GM08714 (cell line): ENCODE measurements around the gene RBM33.
"Not testable (repeated sequence)": the region's sequence is repeated elsewhere in the genome, so short reads cannot be mapped to it uniquely, and the experiment has no call there.

Experiments used
- H3K4me3 ChIP-seq: fragments of 200-500 bp; sonication (Bioruptor generic); 2 replicates; pipeline ENCODE4 v1.5.1; 2014; ENCODE audit warnings: mild to moderate bottlenecking, low read length, inconsistent platforms
- ZNF274 ChIP-seq: IDR thresholded peaks from 2 replicates; pipeline ENCODE4 v1.6.1; 2012; ENCODE audit warnings: mild to moderate bottlenecking, low read depth, low read length

Gene RBM33

GRCh38 chr7:155811895-155812761 lies 167.7 kb downstream of the RBM33 start, which contains the start of gene SHH:
SHH (minus strand) TSS chr7:155812463; CDS start chr7:155812122, 341 bp downstream.
- no peak for TF ChIP-seq ZNF274
- H3K4me3 ChIP-seq = no peak within 1 kb of the TSS

- H3K4me3 ChIP-seq = no peak overlapping the region
- no peak for TF ChIP-seq ZNF274
Measured at GRCh38 chr7:155813125-155813524, 168.7 kb downstream of the RBM33 start.

GRCh38 chr7:155813546-155814315 lies 169.3 kb downstream of the RBM33 start:
- TF ChIP-seq ZNF274 = no peak
- no peak overlapping the region for H3K4me3 ChIP-seq

- no peak for TF ChIP-seq ZNF274
- H3K4me3 ChIP-seq = no peak overlapping the region
Measured at GRCh38 chr7:155814316-155815276, 170.1 kb downstream of the RBM33 start.

GRCh38 chr7:155815332-155816191 lies 171.1 kb downstream of the RBM33 start:
- no peak for TF ChIP-seq ZNF274
- H3K4me3 ChIP-seq = no peak overlapping the region

- no peak for TF ChIP-seq ZNF274
- H3K4me3 ChIP-seq = no peak overlapping the region
Measured at GRCh38 chr7:155816192-155816508, 171.7 kb downstream of the RBM33 start.

GRCh38 chr7:155816996-155817395 lies 172.5 kb downstream of the RBM33 start:
- no peak for TF ChIP-seq ZNF274
- no peak overlapping the region for H3K4me3 ChIP-seq

GRCh38 chr7:155817515-155817914 lies 173.1 kb downstream of the RBM33 start:
- not testable (repeated sequence) for H3K4me3 ChIP-seq

GRCh38 chr7:155818154-155818819 lies 173.8 kb downstream of the RBM33 start:
- no peak for TF ChIP-seq ZNF274
- no peak overlapping the region for H3K4me3 ChIP-seq

GRCh38 chr7:155818820-155819168 lies 174.3 kb downstream of the RBM33 start:
- H3K4me3 ChIP-seq = no peak overlapping the region
- TF ChIP-seq ZNF274 = no peak

- TF ChIP-seq ZNF274 = no peak
- no peak overlapping the region for H3K4me3 ChIP-seq
Measured at GRCh38 chr7:155819186-155819585, 174.7 kb downstream of the RBM33 start.

GRCh38 chr7:155820246-155820645 lies 175.8 kb downstream of the RBM33 start:
- no peak for TF ChIP-seq ZNF274
- H3K4me3 ChIP-seq = no peak overlapping the region

GRCh38 chr7:155820788-155821187 lies 176.3 kb downstream of the RBM33 start:
- no peak overlapping the region for H3K4me3 ChIP-seq
- TF ChIP-seq ZNF274 = no peak
